Cardiac ventricle fibroblast (primary cell): ENCODE measurements around the gene KRTAP10-8. TPM values are rescaled to one million over a fixed set of nuclear protein-coding genes. Genes with fewer than 3 reads are reported as not detected.

Source experiments
- total RNA-seq: library from RNA; depleted of rRNA; stranded (reverse); fragments of >200 nt; gene quantifications from 2 replicates; pipeline ENCODE4 v1.2.3, GENCODE V29; 2015

The KRTAP10-8 gene
- total RNA-seq: not detected in 2 replicates

GRCh38 chr21:44612029-44612486 is at the start of gene KRTAP10-8:
Gene KRTAP10-8 (plus strand): TSS chr21:44612079. CDS start chr21:44612101, 22 bp downstream.

GRCh38 chr21:44573630-44574456 is 38.0 kb upstream of the KRTAP10-8 start, which contains the start of gene KRTAP10-4:
Gene KRTAP10-4 (plus strand): TSS chr21:44573729. CDS start chr21:44573759, 30 bp downstream.

GRCh38 chr21:44580231-44580821 is 31.6 kb upstream of the KRTAP10-8 start, which contains the start of gene KRTAP10-5:
Gene KRTAP10-5 (minus strand): TSS chr21:44580604. CDS start chr21:44580578, 26 bp downstream.

GRCh38 chr21:44592446-44593311 is 19.2 kb upstream of the KRTAP10-8 start, which contains the start of gene KRTAP10-6:
Gene KRTAP10-6 (minus strand): TSS chr21:44592505. CDS start chr21:44592484, 21 bp downstream.

GRCh38 chr21:44600118-44600978 is 11.5 kb upstream of the KRTAP10-8 start, which contains the start of gene KRTAP10-7:
Gene KRTAP10-7 (plus strand): TSS chr21:44600597. CDS start chr21:44600622, 25 bp downstream.

GRCh38 chr21:44626673-44627143 is 14.8 kb downstream of the KRTAP10-8 start, which contains the start of gene KRTAP10-9:
Gene KRTAP10-9 (plus strand): TSS chr21:44627093. CDS start chr21:44627172, 79 bp downstream.

GRCh38 chr21:44637018-44637850 is 25.4 kb downstream of the KRTAP10-8 start, which contains the start of gene KRTAP10-10:
Gene KRTAP10-10 (plus strand): TSS chr21:44637356. CDS start chr21:44637418, 62 bp downstream.

GRCh38 chr21:44646366-44647221 is 34.7 kb downstream of the KRTAP10-8 start, which contains the start of gene KRTAP10-11:
Gene KRTAP10-11 (plus strand): TSS chr21:44646414. CDS start chr21:44646459, 45 bp downstream.

GRCh38 chr21:44654576-44655175 is 42.8 kb downstream of the KRTAP10-8 start, which contains the start of gene KRTAP12-4:
Gene KRTAP12-4 (minus strand): TSS chr21:44654659. CDS start chr21:44654614, 45 bp downstream.

GRCh38 chr21:44657635-44658540 is 46.0 kb downstream of the KRTAP10-8 start, which contains the start of gene KRTAP12-3:
Gene KRTAP12-3 (plus strand): TSS chr21:44657932. CDS start chr21:44657980, 48 bp downstream.

Other genes with a start within 250 kb of the KRTAP10-8 start
- gene LRRC3, start 156.6 kb upstream of the KRTAP10-8 start, total RNA-seq: 3.2 and 4.2 TPM in 2 replicates
- not detected in 2 replicates for gene KRTAP10-1, start 71.9 kb upstream of the KRTAP10-8 start, total RNA-seq
- not detected in 2 replicates for gene KRTAP10-2, start 60.6 kb upstream of the KRTAP10-8 start, total RNA-seq
- gene KRTAP10-3, start 53.3 kb upstream of the KRTAP10-8 start, total RNA-seq: not detected in 2 replicates
- not detected in 2 replicates for gene KRTAP10-4, start 38.4 kb upstream of the KRTAP10-8 start, total RNA-seq
- gene KRTAP10-5, start 31.5 kb upstream of the KRTAP10-8 start, total RNA-seq: not detected in 2 replicates
- not detected in 2 replicates for gene KRTAP10-6, start 19.6 kb upstream of the KRTAP10-8 start, total RNA-seq
- not detected in 2 replicates for gene KRTAP10-7, start 11.5 kb upstream of the KRTAP10-8 start, total RNA-seq
- not detected in 2 replicates for gene KRTAP10-9, start 15.0 kb downstream of the KRTAP10-8 start, total RNA-seq
- not detected in 2 replicates for gene KRTAP10-10, start 25.3 kb downstream of the KRTAP10-8 start, total RNA-seq
- gene KRTAP10-11, start 34.3 kb downstream of the KRTAP10-8 start, total RNA-seq: not detected in 2 replicates
- not detected in 2 replicates for gene KRTAP12-4, start 42.6 kb downstream of the KRTAP10-8 start, total RNA-seq
- not detected in 2 replicates for gene KRTAP12-3, start 45.9 kb downstream of the KRTAP10-8 start, total RNA-seq
- not detected in 2 replicates for gene KRTAP12-2, start 54.8 kb downstream of the KRTAP10-8 start, total RNA-seq
- gene KRTAP12-1, start 70.1 kb downstream of the KRTAP10-8 start, total RNA-seq: not detected in 2 replicates
- gene KRTAP10-12, start 85.1 kb downstream of the KRTAP10-8 start, total RNA-seq: not detected in 2 replicates
- gene TSPEAR, start 99.5 kb downstream of the KRTAP10-8 start, total RNA-seq: not detected in 2 replicates
- gene UBE2G2, start 189.7 kb downstream of the KRTAP10-8 start, total RNA-seq: 22.3 and 30.2 TPM in 2 replicates
- gene SUMO3, start 206.0 kb downstream of the KRTAP10-8 start, total RNA-seq: 66.7 and 80.6 TPM in 2 replicates